Loucy (cell line): Measurements from ENCODE around the gene CCDC63.

ENCODE experiments used
- EZH2phosphoT487 ChIP-seq: fragments of 200-600 bp; IDR thresholded peaks from 2 replicates; pipeline ENCODE4 v1.6.1; 2018; ENCODE audit warnings: antibody characterized with exemption, mild to moderate bottlenecking, moderate library complexity, borderline replicate concordance
- TF ChIP-seq, protein P1 (sequence below): fragments of 200-600 bp; sonication (generic); conservative IDR thresholded peaks from 2 replicates; pipeline ENCODE4 v1.5.1; 2014; ENCODE audit warnings: mild to moderate bottlenecking, antibody characterized with exemption, low read length

DNA sequence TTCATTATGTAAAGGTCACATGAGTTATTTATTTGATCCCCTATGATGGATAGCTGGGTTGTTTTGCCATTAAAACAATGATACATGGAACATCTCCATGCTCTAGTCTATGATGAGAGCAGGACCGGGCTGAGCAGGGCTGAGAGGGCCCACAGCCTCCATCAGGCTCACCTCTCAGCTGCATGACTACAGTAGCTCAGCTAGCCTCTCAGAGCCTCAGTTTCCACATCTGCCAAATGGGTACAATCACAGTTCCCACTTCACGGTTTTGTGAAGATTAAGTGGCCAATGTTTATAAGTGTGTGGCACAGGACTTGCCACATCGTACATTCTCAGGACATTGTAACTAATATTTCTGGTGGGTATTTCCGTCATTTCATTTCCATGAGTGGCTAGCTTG, 93.5 kb downstream of the CCDC63 start:
- TF ChIP-seq, protein P1, sequence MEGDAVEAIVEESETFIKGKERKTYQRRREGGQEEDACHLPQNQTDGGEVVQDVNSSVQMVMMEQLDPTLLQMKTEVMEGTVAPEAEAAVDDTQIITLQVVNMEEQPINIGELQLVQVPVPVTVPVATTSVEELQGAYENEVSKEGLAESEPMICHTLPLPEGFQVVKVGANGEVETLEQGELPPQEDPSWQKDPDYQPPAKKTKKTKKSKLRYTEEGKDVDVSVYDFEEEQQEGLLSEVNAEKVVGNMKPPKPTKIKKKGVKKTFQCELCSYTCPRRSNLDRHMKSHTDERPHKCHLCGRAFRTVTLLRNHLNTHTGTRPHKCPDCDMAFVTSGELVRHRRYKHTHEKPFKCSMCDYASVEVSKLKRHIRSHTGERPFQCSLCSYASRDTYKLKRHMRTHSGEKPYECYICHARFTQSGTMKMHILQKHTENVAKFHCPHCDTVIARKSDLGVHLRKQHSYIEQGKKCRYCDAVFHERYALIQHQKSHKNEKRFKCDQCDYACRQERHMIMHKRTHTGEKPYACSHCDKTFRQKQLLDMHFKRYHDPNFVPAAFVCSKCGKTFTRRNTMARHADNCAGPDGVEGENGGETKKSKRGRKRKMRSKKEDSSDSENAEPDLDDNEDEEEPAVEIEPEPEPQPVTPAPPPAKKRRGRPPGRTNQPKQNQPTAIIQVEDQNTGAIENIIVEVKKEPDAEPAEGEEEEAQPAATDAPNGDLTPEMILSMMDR: no peak
- TF ChIP-seq EZH2phosphoT487: no peak
